D341Med (cell line): ENCODE data around the gene GCLC.
"Not testable (repeated sequence)": the region's sequence is repeated elsewhere in the genome, so short reads cannot be mapped to it uniquely, and the experiment has no call there.

Source experiments
- DNase-seq: peaks from one replicate; pipeline ENCODE4 v3.0.0; 2012; ENCODE audit warnings: low spot score

The GCLC gene

GRCh38 chr6:53556986-53557715, 12.2 kb upstream of the GCLC start:
- no peak for DNase-seq

- DNase-seq: not testable (repeated sequence)
Observed at GRCh38 chr6:53553600-53553999, 8.7 kb upstream of the GCLC start.

GRCh38 chr6:53551681-53552080, 6.8 kb upstream of the GCLC start:
- not testable (repeated sequence) for DNase-seq

GRCh38 chr6:53547811-53548496, 3.1 kb upstream of the GCLC start:
- DNase-seq: peak; percentile 96

- DNase-seq: no peak
Observed at GRCh38 chr6:53547166-53547810, 2.4 kb upstream of the GCLC start.

GRCh38 chr6:53546281-53546680, 1.4 kb upstream of the GCLC start:
- no peak for DNase-seq

GRCh38 chr6:53544217-53544469, 758 bp downstream of the GCLC start:
- DNase-seq: no peak

- DNase-seq: no peak
Observed at GRCh38 chr6:53543359-53544216, 1.3 kb downstream of the GCLC start.

GRCh38 chr6:53541900-53542299, 3.0 kb downstream of the GCLC start:
- no peak for DNase-seq

GRCh38 chr6:53540129-53540692, 4.7 kb downstream of the GCLC start:
- DNase-seq: no peak

GRCh38 chr6:53539561-53539960, 5.3 kb downstream of the GCLC start:
- DNase-seq: no peak

- DNase-seq: no peak
Observed at GRCh38 chr6:53536561-53536960, 8.3 kb downstream of the GCLC start.

- no peak for DNase-seq
Observed at GRCh38 chr6:53532942-53533341, 12.0 kb downstream of the GCLC start.

- DNase-seq: no peak
Observed at GRCh38 chr6:53532061-53532797, 12.7 kb downstream of the GCLC start.

- DNase-seq: no peak
Observed at GRCh38 chr6:53530780-53531386, 14.0 kb downstream of the GCLC start.

- DNase-seq: no peak
Observed at GRCh38 chr6:53530346-53530745, 14.6 kb downstream of the GCLC start.

GRCh38 chr6:53529324-53530036, 15.4 kb downstream of the GCLC start:
- no peak for DNase-seq

GRCh38 chr6:53528107-53528506, 16.8 kb downstream of the GCLC start:
- DNase-seq: no peak

GRCh38 chr6:53527249-53527765, 17.6 kb downstream of the GCLC start:
- no peak for DNase-seq

- DNase-seq: no peak
Observed at GRCh38 chr6:53526000-53526399, 18.9 kb downstream of the GCLC start.
